ENCODE data around the gene ZNF530. TPM values are rescaled to one million over a fixed set of nuclear protein-coding genes. Genes with fewer than 3 reads are reported as not detected.

The ZNF530 gene
- total RNA-seq, result 3.7 TPM

- peak; percentile 87 to 94 for DNase-seq (ENCODE audit: low spot score in 2 of 2)
- no peak for FAIRE-seq
Observed at GRCh38 chr19:57599761-57600383, at the start of gene ZNF530. Gene ZNF530 (plus strand): TSS chr19:57599885. CDS start chr19:57604346, 4,461 bp downstream.

DNA sequence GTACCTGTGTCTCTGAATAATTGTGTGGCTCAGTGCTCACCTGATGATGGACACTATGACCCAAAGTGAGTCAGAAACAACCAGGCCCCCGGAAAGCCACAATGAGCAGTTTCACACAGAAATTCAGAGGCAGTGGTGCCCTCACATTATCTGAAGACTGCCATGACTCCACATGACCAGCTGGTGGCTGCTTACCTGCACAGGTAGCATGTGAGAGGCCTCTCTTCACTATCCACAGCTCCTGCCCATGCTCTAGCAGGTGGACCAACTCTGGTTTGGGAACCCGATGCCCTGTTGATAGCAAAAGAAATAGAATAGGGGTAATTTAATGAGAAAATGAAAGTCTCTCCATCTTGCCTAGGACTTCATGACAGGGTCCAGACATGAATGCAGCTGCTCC lies 47.3 kb upstream of the ZNF530 start:
- no peak for FAIRE-seq

GRCh38 chr19:57557659-57558058 lies 42.0 kb upstream of the ZNF530 start:
- no peak for DNase-seq (ENCODE audit: low spot score in 2 of 2)

More for the DNA sequence above, 47.3 kb upstream of the ZNF530 start:
- DNase-seq (ENCODE audit: low spot score in 2 of 2), result no peak

GRCh38 chr19:57558525-57558924 lies 41.2 kb upstream of the ZNF530 start:
- FAIRE-seq (no peak), DNase-seq (ENCODE audit: low spot score in 2 of 2) (peak in 1 of 2 donors; percentile 12)

More at GRCh38 chr19:57557659-57558058, 42.0 kb upstream of the ZNF530 start:
- no peak for FAIRE-seq

- peak in 1 of 2 donors; percentile 26 for DNase-seq (ENCODE audit: low spot score in 2 of 2)
- FAIRE-seq, result no peak
Observed at GRCh38 chr19:57559008-57559403, 40.7 kb upstream of the ZNF530 start.

- FAIRE-seq (no peak), DNase-seq (ENCODE audit: low spot score in 2 of 2) (peak; percentile 80 to 95)
Observed at GRCh38 chr19:57559404-57560025, 40.2 kb upstream of the ZNF530 start, which contains the start of gene ZNF550. Gene ZNF550 (minus strand): TSS chr19:57559863. CDS start chr19:57559682, 181 bp downstream.

GRCh38 chr19:57560049-57560491 lies 39.6 kb upstream of the ZNF530 start:
- FAIRE-seq, result no peak
- DNase-seq (ENCODE audit: low spot score in 2 of 2), result no peak

DNA sequence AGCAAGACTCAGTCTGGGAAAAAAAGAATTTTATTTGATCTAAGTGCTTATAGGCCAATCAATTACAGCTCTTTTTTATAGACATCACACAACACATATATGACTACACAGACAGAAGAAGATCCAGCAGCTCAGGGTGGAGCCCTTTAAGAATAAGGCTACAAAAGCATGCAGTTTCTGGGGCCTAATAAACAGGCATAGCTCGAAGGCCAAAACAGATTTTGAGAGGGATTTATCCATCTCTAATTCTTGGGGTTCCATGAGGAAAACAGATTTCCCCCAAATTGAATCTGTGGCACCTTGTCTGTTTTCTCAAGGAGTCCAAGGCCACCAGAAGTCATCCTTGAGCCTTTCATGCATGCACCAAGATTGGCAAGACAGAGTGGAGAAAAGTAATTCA lies 36.1 kb upstream of the ZNF530 start:
- DNase-seq (ENCODE audit: low spot score in 2 of 2), result no peak

DNA sequence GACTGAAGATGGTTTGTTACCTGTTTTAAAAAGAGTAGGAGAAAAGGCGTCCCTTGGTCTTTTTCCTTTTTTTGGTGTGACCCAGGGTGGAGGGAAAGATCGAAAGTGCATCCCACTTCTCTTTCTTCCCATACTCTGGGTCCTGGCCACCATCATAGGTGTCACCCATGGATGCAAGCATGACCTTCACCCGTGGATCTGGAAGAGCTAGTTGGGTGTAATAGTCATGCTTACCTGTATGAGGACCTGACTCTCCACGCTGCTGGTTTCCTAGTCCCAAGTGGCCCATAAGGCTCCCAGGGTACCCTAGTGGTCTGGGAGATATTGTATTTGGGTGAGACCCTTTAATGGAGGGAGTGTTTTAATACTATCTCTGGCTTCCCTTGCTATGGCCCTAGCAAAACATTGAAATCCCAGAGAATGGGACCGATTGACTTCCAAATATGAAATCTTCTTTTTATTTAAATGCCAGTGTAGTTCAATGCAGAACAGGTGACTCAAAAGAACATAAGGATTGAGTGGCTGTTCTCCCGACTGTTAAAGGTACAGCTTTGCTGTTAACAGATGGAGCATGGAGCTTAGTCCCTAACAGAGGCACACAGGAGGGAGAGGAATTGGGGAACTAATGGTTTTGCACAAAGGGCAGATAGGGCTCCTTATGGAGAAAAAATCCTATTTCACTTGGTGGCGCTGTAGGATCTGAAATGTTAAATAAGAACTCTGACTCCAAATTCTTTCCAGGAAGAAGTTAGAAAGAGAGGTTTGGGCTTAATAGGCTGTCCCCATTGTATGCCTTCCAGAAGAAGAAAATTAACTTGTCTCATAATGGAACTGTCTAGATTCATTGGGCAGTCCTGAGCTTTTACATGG lies 33.1 kb upstream of the ZNF530 start:
- no peak for DNase-seq (ENCODE audit: low spot score in 2 of 2)
- no peak for FAIRE-seq

More for the DNA sequence above, 36.1 kb upstream of the ZNF530 start:
- FAIRE-seq, result no peak

DNA sequence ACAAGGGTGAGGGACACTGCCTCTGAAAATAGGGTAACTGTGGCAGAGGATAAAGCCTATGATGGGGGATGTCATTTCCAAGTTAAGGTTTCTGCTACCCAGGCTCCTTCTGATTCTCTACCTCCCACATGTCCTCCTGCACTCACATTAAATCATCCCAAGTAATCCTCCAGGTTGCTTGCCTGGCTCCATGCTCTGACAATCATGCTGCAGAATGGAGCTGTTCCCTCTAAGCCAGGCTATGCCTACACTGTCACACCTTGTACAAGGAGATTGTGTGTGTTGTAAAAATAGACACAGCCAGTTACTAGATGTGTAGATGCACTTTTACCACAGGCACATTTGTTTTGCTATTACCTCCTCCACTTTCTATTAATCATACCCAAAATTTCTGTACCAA lies 29.0 kb upstream of the ZNF530 start:
- no peak for FAIRE-seq
- no peak for DNase-seq (ENCODE audit: low spot score in 2 of 2)

- FAIRE-seq, result no peak
- no peak for DNase-seq (ENCODE audit: low spot score in 2 of 2)
Observed at GRCh38 chr19:57572415-57572947, 27.2 kb upstream of the ZNF530 start.

- FAIRE-seq, result no peak
Observed at GRCh38 chr19:57576661-57577060, 23.0 kb upstream of the ZNF530 start.

DNA sequence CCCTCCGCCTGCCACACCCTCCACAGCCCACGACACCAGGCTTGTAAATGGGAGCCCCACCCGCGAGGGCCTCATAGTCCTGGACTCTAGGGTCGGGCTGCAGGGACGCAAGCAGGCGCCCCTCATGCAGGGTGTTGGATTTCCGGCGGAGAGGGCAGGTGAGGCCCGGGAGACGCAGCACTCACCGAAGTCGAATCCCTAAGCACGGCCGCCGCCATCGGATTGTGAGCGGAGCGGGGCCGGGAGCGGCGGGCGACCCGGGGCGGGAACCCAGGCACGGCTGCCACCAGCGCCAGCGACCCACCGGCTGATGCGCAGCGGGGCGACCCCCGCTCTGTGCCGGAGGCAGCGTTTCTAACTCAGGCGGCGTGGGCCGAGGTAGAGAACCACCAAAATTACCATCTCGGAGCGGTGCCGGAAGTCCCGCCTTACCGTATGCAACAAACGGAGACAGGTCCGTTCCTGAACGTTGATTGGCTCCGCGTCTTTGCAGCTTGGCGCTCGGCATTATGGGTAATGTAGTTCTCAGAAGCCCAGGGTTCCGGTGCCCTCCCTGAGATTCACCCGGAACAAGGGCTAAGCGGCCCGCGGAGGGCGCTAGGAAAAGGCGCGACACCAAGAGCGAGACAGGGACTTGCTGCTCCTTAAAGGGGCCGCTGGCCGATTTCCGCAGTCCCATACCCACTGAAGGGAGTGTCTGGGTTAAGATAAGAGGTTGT lies 21.0 kb upstream of the ZNF530 start, which contains the start of gene ZNF416:
TSS of gene ZNF416 (minus strand) at position 425 of the 719 bp plus-strand sequence. CDS start at position 218, 207 bp downstream.
- FAIRE-seq, result peak; percentile 68
- peak; percentile 99 for DNase-seq (ENCODE audit: low spot score in 2 of 2)

More at GRCh38 chr19:57576661-57577060, 23.0 kb upstream of the ZNF530 start:
- DNase-seq (ENCODE audit: low spot score in 2 of 2), result no peak

GRCh38 chr19:57583104-57583520 lies 16.6 kb upstream of the ZNF530 start:
- no peak for DNase-seq (ENCODE audit: low spot score in 2 of 2)
- no peak for FAIRE-seq

GRCh38 chr19:57583521-57584416 lies 15.9 kb upstream of the ZNF530 start, which contains the start of gene ZIK1:
Gene ZIK1 (plus strand): TSS chr19:57584145. CDS start chr19:57584357, 212 bp downstream.
- DNase-seq (ENCODE audit: low spot score in 2 of 2) (peak; percentile 92 to 99), FAIRE-seq (no peak)

DNA sequence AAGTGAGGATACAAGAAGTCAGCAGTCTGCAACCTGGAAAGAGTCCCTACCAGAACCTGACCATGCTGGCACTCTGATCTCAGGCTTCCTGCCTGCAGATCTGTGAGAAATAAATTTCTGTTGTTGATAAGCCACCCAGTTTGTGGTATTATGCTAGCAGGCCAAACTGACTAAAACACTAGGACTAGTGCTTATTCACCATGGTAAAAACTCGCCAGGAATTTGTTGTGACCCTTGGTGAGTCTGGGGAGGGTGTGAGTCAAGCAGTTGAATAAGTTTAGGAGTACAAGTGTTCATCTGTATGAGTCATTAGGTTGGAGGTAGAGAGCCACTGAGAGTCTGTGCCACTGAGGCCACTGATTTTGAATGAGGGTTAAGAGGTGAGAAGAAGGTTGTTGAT lies 12.2 kb upstream of the ZNF530 start:
- FAIRE-seq (no peak), DNase-seq (ENCODE audit: low spot score in 2 of 2) (no peak)

GRCh38 chr19:57599377-57599760 lies 316 bp upstream of the ZNF530 start:
- DNase-seq (ENCODE audit: low spot score in 2 of 2) (peak in 1 of 2 donors; percentile 20), FAIRE-seq (no peak)

GRCh38 chr19:57606931-57607330 lies 7.2 kb downstream of the ZNF530 start:
- FAIRE-seq, result no peak
- DNase-seq (ENCODE audit: low spot score in 2 of 2), result no peak

DNA sequence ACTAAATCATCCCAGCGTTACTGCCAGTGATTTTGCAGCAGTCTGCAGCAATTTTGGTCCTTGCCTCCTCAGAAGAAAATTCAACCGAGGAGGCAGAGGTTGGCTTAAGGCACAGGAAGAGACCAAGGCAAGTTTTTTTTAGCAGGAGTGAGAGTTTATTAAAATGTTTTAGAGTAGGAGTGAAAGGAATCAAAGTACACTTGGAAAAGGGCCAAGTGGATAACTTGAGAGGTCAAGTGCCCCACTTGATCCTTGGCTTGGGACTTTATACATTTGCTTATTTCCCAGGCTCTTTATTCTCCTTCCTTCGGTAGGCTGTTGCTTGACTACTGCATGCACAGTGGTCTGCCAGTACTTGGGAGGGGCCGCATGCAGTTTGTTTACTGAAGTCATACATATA lies 11.4 kb downstream of the ZNF530 start:
- FAIRE-seq, result no peak
- no peak for DNase-seq (ENCODE audit: low spot score in 2 of 2)

All from frontal cortex (tissue), 4 donors.